CMK (cell line): Measurements from ENCODE around the gene EMC7.
"Not testable (repeated sequence)": the region's sequence is repeated elsewhere in the genome, so short reads cannot be mapped to it uniquely, and the experiment has no call there.

Experiments used
- DNase-seq: peaks from one replicate; pipeline ENCODE4 v3.0.0-alpha.2; 2010; ENCODE audit warnings: low read depth

The EMC7 gene

GRCh38 chr15:34101366-34102174, at the start of gene EMC7, which contains the start of gene PGBD4:
EMC7 (minus strand) TSS chr15:34101862; CDS start chr15:34101839, 23 bp downstream.
PGBD4 (plus strand) TSS chr15:34102083; CDS start chr15:34102532, 449 bp downstream.
- peak; percentile 93 for DNase-seq

DNA sequence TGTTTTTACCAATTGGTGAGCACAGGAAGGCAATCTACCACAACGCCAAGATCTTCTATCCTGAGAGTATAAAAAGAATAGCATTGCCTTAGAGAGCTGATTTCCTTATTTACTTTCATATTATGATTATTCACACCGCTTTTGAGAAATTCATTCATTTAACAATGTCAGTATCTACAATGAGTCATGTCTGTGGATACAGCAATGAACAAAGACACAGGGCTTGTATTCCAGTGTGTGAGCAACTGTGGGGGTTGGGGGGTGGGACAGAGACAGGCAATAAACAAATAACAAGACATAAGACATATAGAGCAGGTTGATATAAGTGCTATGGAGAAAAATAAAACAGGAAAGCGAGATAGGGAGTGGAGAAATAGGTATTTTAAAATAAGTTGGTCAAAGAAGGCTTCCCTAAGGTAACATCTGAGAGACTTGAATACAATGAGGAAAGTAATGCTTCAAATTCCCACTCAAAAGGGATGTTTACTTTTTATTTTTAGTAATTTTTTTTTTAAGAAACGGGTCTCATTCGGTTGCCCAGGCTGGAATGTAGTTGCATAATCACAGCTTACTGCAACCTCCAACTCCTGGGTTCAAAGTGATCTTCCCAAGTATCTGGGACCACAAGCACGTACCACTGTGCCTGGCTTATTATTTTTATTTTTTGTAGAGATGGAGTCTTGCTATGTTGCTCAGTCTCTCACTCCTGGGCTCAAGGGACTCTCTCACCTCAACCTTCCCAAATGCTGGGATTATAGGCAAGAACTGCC, 45.9 kb upstream of the EMC7 start:
- DNase-seq, result no peak

- no peak for DNase-seq
These were observed 31.8 kb upstream of the EMC7 start for GRCh38 chr15:34133511-34133910.

DNA sequence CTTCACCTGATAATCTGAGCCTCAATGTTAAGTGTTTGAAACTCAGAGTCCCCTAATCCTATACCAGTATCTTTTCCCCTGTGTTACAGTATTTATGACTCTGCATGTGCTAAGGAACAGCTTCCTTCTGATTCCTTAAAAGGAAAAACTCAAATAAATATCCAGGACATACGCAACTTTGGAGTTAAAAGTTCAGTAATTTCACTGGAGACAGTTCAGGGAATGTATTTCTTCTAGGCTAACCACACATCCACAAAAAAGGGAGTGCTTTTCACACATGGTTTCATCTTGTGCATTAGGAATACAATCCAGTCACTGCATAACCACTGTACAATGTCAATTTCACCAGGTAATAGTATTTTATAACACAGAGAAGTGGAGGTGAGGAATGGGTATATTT, 31.2 kb upstream of the EMC7 start:
- DNase-seq, result no peak

- no peak for DNase-seq
These were observed 27.2 kb upstream of the EMC7 start for GRCh38 chr15:34128898-34129297.

DNA sequence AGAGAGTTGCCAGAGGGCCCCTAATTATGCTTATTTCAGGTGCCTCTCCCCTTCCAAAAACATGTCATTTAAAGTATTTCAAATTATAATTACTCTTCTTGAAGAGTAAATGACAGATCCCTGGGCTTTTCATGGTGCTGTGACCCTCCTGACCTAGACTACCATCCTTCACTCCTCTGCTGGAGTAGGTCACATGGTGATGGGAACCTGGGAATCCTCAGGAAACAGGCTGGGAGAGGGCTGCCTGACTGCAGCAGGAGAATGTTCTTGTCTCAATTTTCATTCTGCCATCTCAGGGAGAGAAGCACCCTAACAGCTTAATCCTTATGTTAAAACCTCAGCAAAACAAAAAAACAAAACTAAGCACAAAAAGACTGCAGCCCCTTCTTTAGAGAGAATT, 24.9 kb upstream of the EMC7 start:
- DNase-seq, result no peak

- no peak for DNase-seq
These were observed 24.3 kb upstream of the EMC7 start for GRCh38 chr15:34125945-34126344.

DNA sequence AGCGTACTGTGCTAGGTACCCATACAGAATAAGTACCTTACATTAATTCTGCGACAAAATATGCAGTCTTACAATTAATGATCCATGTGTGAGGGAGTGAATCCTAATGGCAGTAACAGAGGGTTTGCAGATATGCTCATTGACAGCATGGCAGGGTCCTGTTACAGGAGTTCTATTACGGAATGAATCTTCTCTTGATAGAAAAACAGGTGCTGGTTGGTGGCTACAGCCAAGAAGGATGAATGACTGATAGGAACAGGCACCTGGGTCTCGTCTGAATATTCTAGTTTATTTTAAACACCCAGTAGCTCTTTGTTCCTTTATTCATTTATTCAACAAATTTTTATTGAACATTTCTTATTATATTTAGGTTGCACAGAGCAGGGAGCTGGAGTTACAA, 23.0 kb upstream of the EMC7 start:
- no peak for DNase-seq

DNA sequence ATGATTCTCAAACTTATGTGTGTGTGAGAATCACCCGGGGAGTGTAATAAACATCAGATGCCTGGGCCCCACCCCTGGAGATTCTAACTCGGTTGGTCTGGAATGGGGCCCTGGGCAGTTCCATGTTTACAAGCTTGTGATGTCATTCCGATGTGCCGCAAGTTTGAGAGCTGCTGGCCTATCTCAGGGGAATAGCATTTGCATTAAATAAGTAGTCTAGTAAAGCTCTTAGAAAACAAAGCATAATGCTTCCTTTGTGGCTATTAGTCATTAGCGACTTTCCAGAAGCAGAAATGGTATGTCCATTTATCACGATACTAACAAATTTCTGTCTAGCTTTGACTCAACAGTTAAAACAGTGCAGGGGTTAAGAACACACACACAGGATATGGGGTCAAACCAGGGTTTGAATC, 21.1 kb upstream of the EMC7 start:
- DNase-seq, result no peak

GRCh38 chr15:34121786-34122185, 20.1 kb upstream of the EMC7 start:
- not testable (repeated sequence) for DNase-seq

DNA sequence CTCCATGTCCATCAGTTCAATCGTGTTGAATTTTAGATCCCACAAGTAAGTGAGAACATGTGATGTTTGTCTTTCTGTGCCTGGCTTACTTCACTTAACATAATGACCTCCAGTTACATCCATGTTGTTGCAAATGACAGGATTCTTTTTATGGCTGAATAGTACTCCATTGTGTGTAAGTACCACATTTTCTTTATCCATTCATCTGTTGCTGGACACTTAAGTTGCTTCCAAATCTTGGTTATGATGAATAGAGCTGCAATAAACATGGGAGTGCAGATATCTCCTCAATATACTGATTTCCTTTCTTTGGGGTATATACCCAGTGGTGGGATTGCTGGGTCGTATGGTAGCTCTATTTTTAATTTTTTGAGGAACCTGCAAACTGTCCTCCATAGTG, 18.8 kb upstream of the EMC7 start:
- not testable (repeated sequence) for DNase-seq

- no peak for DNase-seq
These were observed 17.6 kb upstream of the EMC7 start for GRCh38 chr15:34119291-34119690.

GRCh38 chr15:34116620-34117019, 15.0 kb upstream of the EMC7 start:
- DNase-seq, result no peak

GRCh38 chr15:34114739-34115138, 13.1 kb upstream of the EMC7 start:
- DNase-seq, result no peak

GRCh38 chr15:34114215-34114614, 12.6 kb upstream of the EMC7 start:
- DNase-seq, result no peak

- no peak for DNase-seq
These were observed 9.8 kb upstream of the EMC7 start for GRCh38 chr15:34111488-34111887.

- no peak for DNase-seq
These were observed 8.4 kb upstream of the EMC7 start for GRCh38 chr15:34109797-34110663.

- DNase-seq, result no peak
These were observed 5.7 kb upstream of the EMC7 start for GRCh38 chr15:34107315-34107714.

- DNase-seq, result no peak
These were observed 4.8 kb upstream of the EMC7 start for GRCh38 chr15:34106423-34106822.

GRCh38 chr15:34102175-34102925, 688 bp upstream of the EMC7 start:
- no peak for DNase-seq

GRCh38 chr15:34099914-34100313, 1.7 kb downstream of the EMC7 start:
- no peak for DNase-seq

GRCh38 chr15:34085746-34086145, 15.9 kb downstream of the EMC7 start:
- DNase-seq, result no peak
